Chondrocyte (in vitro differentiated cells): ENCODE results near the gene MRPL3. TPM values are rescaled to one million over a fixed set of nuclear protein-coding genes. Genes with fewer than 3 reads are reported as not detected.

Source experiments
- DNase-seq: peaks from one replicate; pipeline ENCODE4 v3.0.0; 2021; ENCODE audit warnings: mixed read lengths, low spot score
- H3K27ac Mint-ChIP-seq: one replicate; pipeline ENCODE4 v1.8.0; 2021; ENCODE audit warnings: mild to moderate bottlenecking, moderate library complexity, mixed read lengths; ENCODE audit not compliant: unreplicated experiment
- H3K27me3 Mint-ChIP-seq: 2 replicates; pipeline ENCODE4 v1.8.0; 2021; ENCODE audit warnings: low read depth, mixed read lengths
- H3K36me3 Mint-ChIP-seq: 2 replicates; pipeline ENCODE4 v1.8.0; 2021; ENCODE audit warnings: low read depth, mixed read lengths
- H3K4me1 Mint-ChIP-seq: 2 replicates; pipeline ENCODE4 v1.8.0; 2021; ENCODE audit warnings: low read depth, mild to moderate bottlenecking, mixed read lengths
- H3K4me3 Mint-ChIP-seq: one replicate; pipeline ENCODE4 v1.8.0; 2021; ENCODE audit warnings: mild to moderate bottlenecking, moderate library complexity, mixed read lengths; ENCODE audit not compliant: unreplicated experiment
- H3K9me3 Mint-ChIP-seq: 2 replicates; pipeline ENCODE4 v1.8.0; 2021; ENCODE audit warnings: low read depth, mixed read lengths
- CTCF ChIP-seq: fragments of 200-600 bp; sonication (generic); IDR thresholded peaks from 2 replicates; pipeline ENCODE4 v1.5.0; 2021; ENCODE audit warnings: antibody characterized with exemption, mild to moderate bottlenecking, moderate library complexity
- total RNA-seq: library from RNA; stranded (reverse); gene quantifications from 3 replicates; pipeline ENCODE4 v1.2.1, GENCODE V29; 2021

Gene MRPL3
- total RNA-seq, 1 donor from 2014 or later: 58.0 TPM

GRCh38 chr3:131540143-131540542 lies 37.4 kb upstream of the MRPL3 start:
- H3K4me1 Mint-ChIP-seq: peaks cover 5% of the 10 kb centered on the region
- no peaks in the 10 kb centered on the region for H3K36me3 Mint-ChIP-seq
- no peaks in the 10 kb centered on the region for H3K9me3 Mint-ChIP-seq
- H3K4me3 Mint-ChIP-seq: no peak overlapping the region
- peaks cover 26% of the 10 kb centered on the region for H3K27me3 Mint-ChIP-seq
- H3K27ac Mint-ChIP-seq: no peak overlapping the region
- no peak for DNase-seq
- TF ChIP-seq CTCF: no peak

DNA sequence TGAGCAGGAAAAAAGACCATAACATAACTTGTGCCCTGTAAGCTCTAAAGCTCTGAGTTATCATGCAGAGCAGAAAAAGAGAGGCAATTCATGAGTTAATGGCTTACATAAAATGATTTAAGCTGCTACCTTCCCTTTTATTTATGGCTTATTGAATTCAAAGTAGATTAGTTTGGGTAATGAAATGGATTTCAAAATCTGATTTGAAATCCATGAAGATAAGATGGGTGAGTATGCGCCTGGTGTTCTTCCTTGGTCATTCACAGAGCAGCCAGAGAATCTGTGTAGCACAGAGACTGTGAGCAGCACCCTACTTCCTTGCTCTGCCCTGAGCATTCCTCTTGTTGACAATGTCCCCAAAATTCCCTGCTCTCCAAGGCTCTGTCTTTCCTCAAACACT lies 36.2 kb upstream of the MRPL3 start:
- Mint-ChIP-seq H3K36me3 (no peaks in the 10 kb centered on the region), H3K27ac (no peak overlapping the region), H3K4me3 (no peak overlapping the region), H3K9me3 (no peaks in the 10 kb centered on the region), H3K4me1 (peaks cover 4% of the 10 kb centered on the region), H3K27me3 (peaks cover 26% of the 10 kb centered on the region)
- DNase-seq: no peak
- TF ChIP-seq CTCF: no peak

- DNase-seq: no peak
- H3K4me1 Mint-ChIP-seq: no peaks in the 10 kb centered on the region
- H3K9me3 Mint-ChIP-seq: no peaks in the 10 kb centered on the region
- no peaks in the 10 kb centered on the region for H3K36me3 Mint-ChIP-seq
- TF ChIP-seq CTCF: no peak
- H3K27me3 Mint-ChIP-seq: peaks cover 33% of the 10 kb centered on the region
- no peak overlapping the region for H3K4me3 Mint-ChIP-seq
- no peak overlapping the region for H3K27ac Mint-ChIP-seq
Measured at GRCh38 chr3:131537531-131537930, 34.8 kb upstream of the MRPL3 start.

DNA sequence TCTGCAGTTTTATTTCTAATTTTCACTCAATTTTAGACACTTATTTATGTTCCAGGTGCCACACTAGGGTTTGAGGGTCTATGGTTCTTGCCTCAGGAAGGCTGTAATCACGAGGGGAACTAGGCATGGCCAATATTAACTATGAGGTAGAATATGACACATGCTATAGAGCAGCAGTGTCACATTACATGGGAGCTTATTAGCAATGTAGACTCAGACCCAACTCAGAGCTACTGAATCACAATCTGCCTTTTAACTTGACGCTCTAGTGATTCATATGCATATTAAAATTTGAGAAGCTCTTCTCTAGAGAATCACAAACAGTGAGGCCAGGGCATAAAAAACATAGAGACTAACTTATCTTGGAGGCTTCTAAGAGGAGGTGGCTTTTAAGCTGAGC lies 32.8 kb upstream of the MRPL3 start:
- TF ChIP-seq CTCF: no peak
- Mint-ChIP-seq H3K27me3 (peaks cover 37% of the 10 kb centered on the region), H3K4me1 (no peaks in the 10 kb centered on the region), H3K36me3 (no peaks in the 10 kb centered on the region), H3K4me3 (no peak overlapping the region), H3K9me3 (no peaks in the 10 kb centered on the region), H3K27ac (no peak overlapping the region)
- no peak for DNase-seq

DNA sequence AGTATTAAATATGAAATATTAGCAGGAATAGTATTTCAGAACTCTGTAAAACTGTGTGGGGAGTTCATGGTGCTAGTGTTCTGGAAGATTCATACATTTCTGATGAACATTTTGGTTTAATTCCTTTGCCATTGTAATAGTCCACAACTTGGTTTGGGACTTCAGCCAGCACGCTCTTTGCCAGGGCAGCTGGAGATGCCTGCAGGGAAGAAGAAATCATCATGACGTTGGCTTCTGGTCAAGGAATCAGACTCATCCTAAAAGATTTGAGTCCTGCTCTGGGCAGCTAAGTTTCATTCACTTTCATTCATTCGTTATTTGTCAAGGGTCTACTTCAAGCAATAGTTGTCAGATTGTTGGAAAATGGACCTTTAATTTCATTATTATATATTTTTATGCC lies 32.4 kb upstream of the MRPL3 start:
- Mint-ChIP-seq H3K9me3 (no peaks in the 10 kb centered on the region), H3K4me1 (no peaks in the 10 kb centered on the region), H3K36me3 (no peaks in the 10 kb centered on the region), H3K27me3 (peaks cover 36% of the 10 kb centered on the region), H3K4me3 (no peak overlapping the region), H3K27ac (no peak overlapping the region)
- TF ChIP-seq CTCF: no peak
- DNase-seq: no peak
